ENCODE results near the gene DCAF8. TPM values are rescaled to one million over a fixed set of nuclear protein-coding genes. Genes with fewer than 3 reads are reported as not detected.

Gene DCAF8
- polyA plus RNA-seq, 2 donors: 47.8 to 55.0 TPM

DNA sequence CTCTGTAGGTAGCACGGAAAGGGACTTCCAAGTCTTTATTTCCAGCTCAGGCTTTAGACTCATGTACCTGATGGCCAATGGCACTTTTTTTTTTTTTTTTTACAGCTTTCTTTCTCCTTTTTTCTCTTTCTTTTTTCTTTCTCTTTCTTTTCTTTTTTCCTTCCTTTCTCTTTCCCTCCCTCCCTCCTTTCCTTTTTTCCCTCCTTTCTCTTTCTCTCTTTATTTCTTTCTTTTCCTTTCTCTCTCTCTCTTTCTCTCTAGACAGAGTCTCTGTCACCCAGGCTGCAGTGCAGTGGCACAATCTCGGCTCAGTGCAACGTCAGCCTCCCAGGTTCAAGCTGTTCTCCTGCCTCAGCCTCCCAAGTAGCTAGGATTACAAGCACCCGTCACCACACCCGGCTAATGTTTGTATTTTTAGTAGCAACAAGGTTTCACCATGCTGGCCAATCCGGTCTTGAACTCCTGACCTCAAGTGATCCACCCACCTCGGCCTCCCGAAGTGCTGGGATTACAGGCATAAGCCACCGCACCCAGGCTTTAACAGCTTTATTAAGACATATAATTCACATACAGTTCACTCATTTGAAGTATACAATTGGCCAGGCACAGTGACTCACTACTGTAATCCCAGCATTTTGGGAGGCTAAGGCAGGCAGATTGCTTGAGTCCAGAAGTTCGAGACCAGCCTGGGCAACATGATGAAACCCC is 5.1 kb upstream of the DCAF8 start:
- WGBS, 2 donors: 72 to 75% methylated on average over 10 of the region's 10 CpGs
- no peak overlapping the region for H3K27ac ChIP-seq (ENCODE audit: low read depth in 2 of 2, low read length in 1 of 2)
- no peaks in the 10 kb centered on the region for H3K36me3 ChIP-seq (ENCODE audit: control insufficient read depth in 2 of 2, insufficient read depth in 2 of 2, low read length in 1 of 2)
- no peak overlapping the region for H3K4me3 ChIP-seq (ENCODE audit: low read depth in 1 of 2, low read length in 2 of 2)
- no peaks in the 10 kb centered on the region for H3K4me1 ChIP-seq (ENCODE audit: control insufficient read depth in 2 of 2, insufficient read depth in 2 of 2, low read length in 1 of 2)
- H3K9me3 ChIP-seq (ENCODE audit: control insufficient read depth in 2 of 2, insufficient read depth in 1 of 2, low read depth in 1 of 2, low read length in 1 of 2): no peaks in the 10 kb centered on the region
- no peaks in the 10 kb centered on the region for H3K27me3 ChIP-seq (ENCODE audit: control insufficient read depth in 1 of 2, insufficient read depth in 2 of 2, low read length in 2 of 2)

DNA sequence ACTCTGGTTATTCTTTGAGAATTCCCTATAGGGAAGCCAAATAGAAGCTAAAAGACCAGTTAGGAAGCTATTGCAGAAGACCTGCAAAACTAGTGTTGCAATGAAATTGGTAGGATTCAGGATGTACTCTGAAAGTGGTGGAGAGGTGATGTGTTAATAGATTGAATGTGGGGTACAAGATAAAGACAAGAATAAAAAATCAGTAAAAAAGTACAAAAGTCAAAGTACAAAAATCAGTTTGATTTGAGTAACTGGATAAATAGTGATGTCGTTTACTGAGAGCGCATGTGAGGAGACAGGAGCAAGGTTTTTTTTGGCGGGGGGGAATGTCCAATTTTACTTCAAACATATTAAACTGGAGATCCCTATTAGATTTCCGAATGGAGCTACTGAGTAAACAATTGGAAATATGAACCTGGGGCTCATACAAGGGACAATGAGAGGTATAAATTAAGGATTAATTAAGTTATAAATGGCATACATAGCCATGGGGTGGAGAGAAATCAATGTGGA is 2.5 kb upstream of the DCAF8 start:
- Histone ChIP-seq H3K27ac (ENCODE audit: low read depth in 2 of 2, low read length in 1 of 2) (no peak overlapping the region), H3K36me3 (ENCODE audit: control insufficient read depth in 2 of 2, insufficient read depth in 2 of 2, low read length in 1 of 2) (no peaks in the 10 kb centered on the region), H3K4me1 (ENCODE audit: control insufficient read depth in 2 of 2, insufficient read depth in 2 of 2, low read length in 1 of 2) (no peaks in the 10 kb centered on the region), H3K27me3 (ENCODE audit: control insufficient read depth in 1 of 2, insufficient read depth in 2 of 2, low read length in 2 of 2) (no peaks in the 10 kb centered on the region), H3K4me3 (ENCODE audit: low read depth in 1 of 2, low read length in 2 of 2) (no peak overlapping the region), H3K9me3 (ENCODE audit: control insufficient read depth in 2 of 2, insufficient read depth in 1 of 2, low read depth in 1 of 2, low read length in 1 of 2) (no peaks in the 10 kb centered on the region)
- 80% methylated on average over 4 of the region's 4 CpGs for WGBS, 2 donors

DNA sequence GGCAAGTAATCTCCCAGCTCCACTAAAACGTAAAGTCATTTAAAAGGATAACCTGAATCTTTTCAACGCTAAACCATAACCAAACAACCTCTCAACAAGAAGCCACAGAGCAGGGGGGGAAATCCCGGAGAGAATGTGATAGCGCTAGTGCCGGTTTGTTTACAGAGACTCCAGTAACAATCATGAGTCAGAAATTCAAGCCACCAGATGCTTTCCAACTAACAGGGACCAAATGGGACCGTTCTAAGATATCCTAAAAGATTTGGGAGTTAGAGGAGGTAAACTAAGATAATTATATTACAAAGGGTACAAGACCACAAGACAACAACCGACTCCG is 825 bp downstream of the DCAF8 start:
- WGBS, 2 donors: 0 to 1% methylated on average over 8 of the region's 8 CpGs
- Histone ChIP-seq H3K4me3 (ENCODE audit: low read depth in 1 of 2, low read length in 2 of 2) (peak overlapping the region; percentile 88 to 97), H3K27me3 (ENCODE audit: control insufficient read depth in 1 of 2, insufficient read depth in 2 of 2, low read length in 2 of 2) (no peaks in the 10 kb centered on the region), H3K4me1 (ENCODE audit: control insufficient read depth in 2 of 2, insufficient read depth in 2 of 2, low read length in 1 of 2) (no peaks in the 10 kb centered on the region), H3K9me3 (ENCODE audit: control insufficient read depth in 2 of 2, insufficient read depth in 1 of 2, low read depth in 1 of 2, low read length in 1 of 2) (no peaks in the 10 kb centered on the region), H3K36me3 (ENCODE audit: control insufficient read depth in 2 of 2, insufficient read depth in 2 of 2, low read length in 1 of 2) (no peaks in the 10 kb centered on the region), H3K27ac (ENCODE audit: low read depth in 2 of 2, low read length in 1 of 2) (peak overlapping the region; percentile 84 to 97)

DNA sequence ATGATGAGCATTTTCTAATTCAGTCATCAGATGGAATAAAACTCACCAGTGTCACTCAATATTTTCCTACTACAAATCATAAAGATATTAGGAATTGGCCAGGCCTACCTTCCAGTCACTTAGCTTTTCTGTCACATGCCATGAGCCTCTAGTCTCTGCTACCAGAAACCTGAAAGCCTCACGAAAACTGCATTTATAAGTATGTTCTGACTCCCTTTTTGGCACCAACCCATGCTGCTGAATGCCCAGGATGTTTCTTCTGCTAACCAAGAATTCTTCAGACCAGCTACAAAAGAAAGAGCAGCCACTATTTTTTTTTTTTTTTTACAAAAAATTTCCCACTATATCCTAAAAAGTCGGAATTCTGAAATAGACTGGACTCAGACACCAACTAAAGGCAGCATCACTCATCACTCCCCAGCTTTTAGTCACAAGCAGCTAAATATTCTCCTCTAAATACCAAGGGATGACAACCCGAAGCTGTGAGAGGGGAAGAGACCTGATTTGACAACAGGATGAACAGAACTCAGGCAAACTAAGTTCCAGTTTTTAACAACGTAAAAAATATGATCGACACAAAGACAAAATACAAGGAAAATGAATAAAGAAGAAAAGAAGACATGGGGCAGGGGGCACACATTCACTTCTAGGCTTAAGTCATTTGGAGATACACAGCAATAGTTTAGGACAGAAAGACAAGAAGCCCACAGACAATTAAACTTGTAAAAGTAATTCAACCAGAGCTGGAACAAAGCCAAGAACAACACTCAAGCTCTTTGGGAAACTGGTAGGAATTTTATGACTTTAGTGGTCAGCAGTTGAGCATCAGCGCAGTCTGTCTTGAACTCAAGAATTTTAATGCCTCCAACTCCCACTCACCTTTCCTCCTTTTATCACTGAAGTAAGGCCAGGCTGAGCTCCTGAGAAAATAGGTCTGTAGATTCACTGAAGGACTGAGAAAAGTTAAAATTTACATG is 1.7 kb downstream of the DCAF8 start:
- 35 to 41% methylated on average over 6 of the region's 6 CpGs for WGBS, 2 donors
- Histone ChIP-seq H3K4me3 (ENCODE audit: low read depth in 1 of 2, low read length in 2 of 2) (peak overlapping the region in 1 of 2 donors; percentile 97), H3K27ac (ENCODE audit: low read depth in 2 of 2, low read length in 1 of 2) (peak overlapping the region; percentile 7 to 11), H3K36me3 (ENCODE audit: control insufficient read depth in 2 of 2, insufficient read depth in 2 of 2, low read length in 1 of 2) (no peaks in the 10 kb centered on the region), H3K4me1 (ENCODE audit: control insufficient read depth in 2 of 2, insufficient read depth in 2 of 2, low read length in 1 of 2) (no peaks in the 10 kb centered on the region), H3K9me3 (ENCODE audit: control insufficient read depth in 2 of 2, insufficient read depth in 1 of 2, low read depth in 1 of 2, low read length in 1 of 2) (no peaks in the 10 kb centered on the region), H3K27me3 (ENCODE audit: control insufficient read depth in 1 of 2, insufficient read depth in 2 of 2, low read length in 2 of 2) (no peaks in the 10 kb centered on the region)

DNA sequence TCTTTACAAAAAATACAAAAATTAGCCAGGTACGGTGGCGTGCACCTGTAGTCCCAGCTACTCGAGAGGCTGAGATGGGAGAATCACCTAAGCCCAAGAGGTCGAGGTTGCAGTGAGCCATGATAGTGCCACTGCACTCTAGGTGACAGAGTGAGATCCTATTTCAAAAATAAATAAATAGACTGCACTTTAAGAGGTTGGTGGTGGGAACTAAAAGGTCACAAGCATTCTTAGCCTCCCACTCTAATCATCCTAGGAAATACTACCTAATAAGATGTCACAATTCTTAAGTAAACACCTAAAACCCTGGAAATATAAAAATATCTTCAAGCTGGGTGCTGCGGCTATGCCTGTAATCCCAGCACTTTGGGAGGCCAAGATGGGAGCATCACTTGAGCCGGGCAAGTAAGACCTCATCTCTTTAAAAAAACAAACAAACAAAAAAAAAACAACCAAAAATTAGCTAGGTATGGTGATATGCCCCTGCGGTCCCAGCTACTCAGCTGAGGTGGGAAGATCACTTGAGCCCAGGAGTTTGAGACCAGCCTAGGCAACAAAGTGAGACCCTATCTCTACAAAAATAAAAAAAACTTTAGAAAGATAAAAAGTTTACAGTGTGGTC is 4.1 kb downstream of the DCAF8 start:
- no peaks in the 10 kb centered on the region for H3K27me3 ChIP-seq (ENCODE audit: control insufficient read depth in 1 of 2, insufficient read depth in 2 of 2, low read length in 2 of 2)
- H3K27ac ChIP-seq (ENCODE audit: low read depth in 2 of 2, low read length in 1 of 2): no peak overlapping the region
- H3K36me3 ChIP-seq (ENCODE audit: control insufficient read depth in 2 of 2, insufficient read depth in 2 of 2, low read length in 1 of 2): no peaks in the 10 kb centered on the region
- H3K4me1 ChIP-seq (ENCODE audit: control insufficient read depth in 2 of 2, insufficient read depth in 2 of 2, low read length in 1 of 2): no peaks in the 10 kb centered on the region
- no peak overlapping the region for H3K4me3 ChIP-seq (ENCODE audit: low read depth in 1 of 2, low read length in 2 of 2)
- 93 to 94% methylated on average over 7 of the region's 7 CpGs for WGBS, 2 donors
- no peaks in the 10 kb centered on the region for H3K9me3 ChIP-seq (ENCODE audit: control insufficient read depth in 2 of 2, insufficient read depth in 1 of 2, low read depth in 1 of 2, low read length in 1 of 2)

DNA sequence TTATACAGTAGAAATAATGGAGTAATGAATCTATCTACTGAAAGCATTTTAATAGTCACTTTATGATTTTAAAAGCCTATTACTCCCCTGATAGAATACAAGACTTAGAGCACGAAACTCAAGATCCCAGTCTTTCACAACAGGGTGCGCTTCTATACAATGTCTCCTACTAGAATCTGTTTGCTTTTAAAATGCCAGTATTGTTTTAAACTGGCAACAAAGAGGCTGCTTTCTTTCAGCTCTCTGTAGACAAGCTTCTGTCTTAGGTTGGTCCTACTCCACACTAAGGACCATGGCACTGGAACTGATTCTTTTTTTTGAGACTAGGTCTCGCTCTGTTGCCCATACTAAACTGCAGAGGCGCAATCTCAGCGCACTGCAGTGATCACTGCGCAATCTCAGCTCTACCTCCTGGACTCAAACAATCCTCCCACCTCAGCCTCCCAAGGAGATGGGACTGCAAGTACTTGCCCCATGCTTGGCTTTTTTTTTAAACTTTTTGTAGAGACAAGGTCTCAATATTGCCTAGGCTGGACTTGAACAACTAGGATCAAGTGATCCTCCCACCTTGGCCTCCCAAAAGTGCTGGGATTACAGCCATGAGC is 4.8 kb downstream of the DCAF8 start:
- 95 to 96% methylated on average over 6 of the region's 6 CpGs for WGBS, 2 donors
- Histone ChIP-seq H3K27me3 (ENCODE audit: control insufficient read depth in 1 of 2, insufficient read depth in 2 of 2, low read length in 2 of 2) (no peaks in the 10 kb centered on the region), H3K27ac (ENCODE audit: low read depth in 2 of 2, low read length in 1 of 2) (no peak overlapping the region), H3K36me3 (ENCODE audit: control insufficient read depth in 2 of 2, insufficient read depth in 2 of 2, low read length in 1 of 2) (no peaks in the 10 kb centered on the region), H3K9me3 (ENCODE audit: control insufficient read depth in 2 of 2, insufficient read depth in 1 of 2, low read depth in 1 of 2, low read length in 1 of 2) (no peaks in the 10 kb centered on the region), H3K4me3 (ENCODE audit: low read depth in 1 of 2, low read length in 2 of 2) (no peak overlapping the region), H3K4me1 (ENCODE audit: control insufficient read depth in 2 of 2, insufficient read depth in 2 of 2, low read length in 1 of 2) (no peaks in the 10 kb centered on the region)

DNA sequence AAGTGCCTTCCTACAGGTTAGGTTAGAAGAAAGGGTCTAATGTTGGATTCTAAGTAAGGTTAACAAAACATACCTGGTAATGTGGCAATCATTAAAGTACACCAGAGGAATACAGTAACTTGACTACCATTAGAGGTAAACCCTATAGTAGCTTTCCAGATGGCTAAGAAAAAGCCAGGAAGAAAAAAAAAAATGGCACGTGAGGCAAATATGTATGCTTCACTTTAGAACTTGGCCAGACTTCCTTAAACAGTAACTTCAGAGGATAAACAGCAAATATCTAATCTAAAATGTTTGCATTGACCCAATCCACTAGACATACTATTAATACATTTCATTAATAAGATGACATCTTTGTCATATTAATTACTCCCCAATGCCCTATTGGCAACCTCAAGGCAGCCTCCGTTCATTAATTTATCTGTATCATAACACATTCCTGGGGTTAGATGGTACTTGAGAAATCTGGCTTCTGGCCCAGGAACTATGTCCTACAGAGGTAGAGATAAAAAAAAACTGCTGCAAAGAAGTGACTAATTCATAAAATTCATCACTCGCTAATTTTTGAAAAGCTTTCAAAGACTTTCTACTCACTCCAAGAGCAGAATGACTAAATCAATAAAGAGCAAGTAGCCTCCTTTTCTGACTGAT is 5.8 kb downstream of the DCAF8 start:
- Histone ChIP-seq H3K4me3 (ENCODE audit: low read depth in 1 of 2, low read length in 2 of 2) (no peak overlapping the region), H3K36me3 (ENCODE audit: control insufficient read depth in 2 of 2, insufficient read depth in 2 of 2, low read length in 1 of 2) (no peaks in the 10 kb centered on the region), H3K27me3 (ENCODE audit: control insufficient read depth in 1 of 2, insufficient read depth in 2 of 2, low read length in 2 of 2) (no peaks in the 10 kb centered on the region), H3K27ac (ENCODE audit: low read depth in 2 of 2, low read length in 1 of 2) (no peak overlapping the region), H3K4me1 (ENCODE audit: control insufficient read depth in 2 of 2, insufficient read depth in 2 of 2, low read length in 1 of 2) (no peaks in the 10 kb centered on the region), H3K9me3 (ENCODE audit: control insufficient read depth in 2 of 2, insufficient read depth in 1 of 2, low read depth in 1 of 2, low read length in 1 of 2) (no peaks in the 10 kb centered on the region)
- WGBS, 2 donors: 26 to 31% methylated on average over 3 of the region's 3 CpGs

DNA sequence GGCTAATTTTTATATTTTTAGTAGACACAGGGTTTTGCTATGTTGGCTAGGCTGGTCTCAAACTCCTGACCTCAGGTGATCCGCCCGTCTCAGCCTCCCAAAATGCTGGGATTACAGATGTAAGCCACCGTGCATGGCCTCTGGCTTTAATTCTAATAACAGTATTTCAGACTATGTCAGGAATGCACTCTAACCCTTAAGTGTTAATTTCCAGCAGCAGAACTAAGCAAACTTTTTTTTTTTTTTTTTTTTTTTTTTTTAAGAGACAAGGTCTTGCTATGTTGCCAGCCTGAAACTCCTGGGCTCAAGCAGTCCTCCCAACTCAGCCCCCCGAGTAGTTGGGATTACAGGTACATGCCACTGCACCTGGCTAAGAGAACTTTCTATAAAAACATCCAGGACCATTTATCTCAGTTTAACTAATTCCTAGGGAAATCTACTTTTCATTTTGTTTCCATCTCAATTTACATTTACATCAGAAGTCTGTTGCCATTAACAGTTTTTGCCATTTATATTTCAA is 6.5 kb downstream of the DCAF8 start:
- no peaks in the 10 kb centered on the region for H3K27me3 ChIP-seq (ENCODE audit: control insufficient read depth in 1 of 2, insufficient read depth in 2 of 2, low read length in 2 of 2)
- H3K9me3 ChIP-seq (ENCODE audit: control insufficient read depth in 2 of 2, insufficient read depth in 1 of 2, low read depth in 1 of 2, low read length in 1 of 2): no peaks in the 10 kb centered on the region
- H3K4me1 ChIP-seq (ENCODE audit: control insufficient read depth in 2 of 2, insufficient read depth in 2 of 2, low read length in 1 of 2): no peaks in the 10 kb centered on the region
- WGBS, 2 donors: 80 to 81% methylated on average over 4 of the region's 4 CpGs
- no peaks in the 10 kb centered on the region for H3K36me3 ChIP-seq (ENCODE audit: control insufficient read depth in 2 of 2, insufficient read depth in 2 of 2, low read length in 1 of 2)
- H3K27ac ChIP-seq (ENCODE audit: low read depth in 2 of 2, low read length in 1 of 2): no peak overlapping the region
- no peak overlapping the region for H3K4me3 ChIP-seq (ENCODE audit: low read depth in 1 of 2, low read length in 2 of 2)
